GM12878 (cell line): Measurements from ENCODE around the gene ADK. TPM values are rescaled to one million over a fixed set of nuclear protein-coding genes. Genes with fewer than 3 reads are reported as not detected.

Experiments
- ATAC-seq: fragments of 200-7000 bp; cut with Tn5 transposase; 3 replicates; pipeline ENCODE4 v1.9.1; 2020; ENCODE audit warnings: mild to moderate bottlenecking, moderate library complexity
- BruUV-seq: library from RNA; stranded (reverse); fragments of 400-500 nt; replicated peaks from 2 replicates; lab custom pipeline; 2021; lab: Mats Ljungman, UMichigan
- CTCF ChIA-PET: fragments of 300-600 bp; sonication (Branson Sonifier 250); formaldehyde crosslinking; extraction: SDS; loops from one replicate; lab custom pipeline; 2021; ENCODE audit warnings: inconsistent platforms; lab: Yijun Ruan, JAX
- POLR2A ChIA-PET: fragments of 350-600 bp; formaldehyde crosslinking; extraction: SDS; loops from one replicate; lab custom pipeline; 2021; ENCODE audit warnings: inconsistent platforms; lab: Charles Lee
- RAD21 ChIA-PET: fragments of 300-600 bp; sonication (Branson Sonifier 250); formaldehyde crosslinking; loops from one replicate; lab custom pipeline; 2023; ENCODE audit warnings: antibody characterized with exemption; ENCODE audit not compliant: unreplicated experiment; lab: Charles Lee
- SMC1A ChIA-PET: fragments of 300-600 bp; sonication (Branson Sonifier 250); formaldehyde crosslinking; loops from one replicate; lab custom pipeline; 2023; ENCODE audit not compliant: unreplicated experiment, uncharacterized antibody; lab: Charles Lee
- DNase-seq: peaks from one replicate; pipeline ENCODE4 v3.0.0-alpha.2; 2011; ENCODE audit warnings: low read depth, low spot score
- FAIRE-seq: peaks from 3 replicates; lab custom pipeline; 2011; peaks lifted over from hg19 to GRCh38; lab: Jason Lieb, UNC
- H2AFZ ChIP-seq: 2 replicates; pipeline ENCODE4 v1.6.0; 2011; ENCODE audit warnings: low read depth, low read length, control low read depth; ENCODE audit not compliant: control insufficient read depth
- H3K27ac ChIP-seq: 2 replicates; pipeline ENCODE4 v1.5.1; 2011; ENCODE audit warnings: control low read depth; ENCODE audit not compliant: control insufficient read depth, insufficient read depth
- H3K27me3 ChIP-seq, 2 experiments: replicated peaks in 1 of 2; 2 replicates each; pipeline versions ENCODE4 v1.6.0 to v1.6.1; 2011; ENCODE audit warnings: low read length in 1 of 2; ENCODE audit not compliant: control insufficient read depth in 2 of 2, insufficient read depth in 2 of 2
- H3K36me3 ChIP-seq, 2 experiments: 2 replicates each; pipeline ENCODE4 v1.5.1; 2011; ENCODE audit warnings: low read length in 1 of 2; ENCODE audit not compliant: control insufficient read depth in 2 of 2, insufficient read depth in 2 of 2
- H3K4me1 ChIP-seq: 2 replicates; pipeline ENCODE4 v1.6.1; 2011; ENCODE audit warnings: mild to moderate bottlenecking, low read length, moderate library complexity, mixed read lengths; ENCODE audit not compliant: control insufficient read depth, insufficient read depth
- H3K4me2 ChIP-seq: 2 replicates; pipeline ENCODE4 v1.6.0; 2011; ENCODE audit warnings: control low read depth; ENCODE audit not compliant: control insufficient read depth, insufficient read depth
- H3K4me3 ChIP-seq: fragments of 200-600 bp; sonication (generic); 2 replicates; pipeline ENCODE4 v1.5.1; 2016
- H3K79me2 ChIP-seq: 2 replicates; pipeline ENCODE4 v1.6.0; 2011; ENCODE audit warnings: low read length; ENCODE audit not compliant: control insufficient read depth, insufficient read depth
- H3K9ac ChIP-seq: 2 replicates; pipeline ENCODE4 v1.8.0; 2011; ENCODE audit warnings: low read length, control low read depth, mixed read lengths; ENCODE audit not compliant: control insufficient read depth, insufficient read depth
- H3K9me3 ChIP-seq: replicated peaks from 3 replicates; pipeline ENCODE4 v1.5.1; 2011; ENCODE audit warnings: mild to moderate bottlenecking, low read length; ENCODE audit not compliant: control insufficient read depth, insufficient read depth
- H4K20me1 ChIP-seq: 2 replicates; pipeline ENCODE4 v1.6.0; 2011; ENCODE audit not compliant: control insufficient read depth, insufficient read depth
- E2F8 ChIP-seq: fragments of 450-650 bp; IDR thresholded peaks from 2 replicates; pipeline ENCODE4 v1.6.1; 2018; ENCODE audit warnings: mild to moderate bottlenecking, low read depth, moderate library complexity; ENCODE audit not compliant: partially characterized antibody
- WGBS: methylation state at CpG from one replicate; pipeline ENCODE4 v1.1.6; 2016; ENCODE audit warnings: low lambda C conversion rate; ENCODE audit not compliant: insufficient replicate concordance, insufficient coverage; ENCODE audit errors: missing lambda C conversion rate; 5-methylcytosine and 5-hydroxymethylcytosine counted together
- in situ Hi-C: fragments of 300-500 bp; cut with MboI; formaldehyde crosslinking; loops from 9 replicates; pipeline ENCODE4 v1.14.3; 2018; ENCODE audit warnings: mixed read lengths
- intact Hi-C: fragments of 100-400 bp; cut with micrococcal nuclease; formaldehyde crosslinking; loops from one replicate; pipeline ENCODE4 v1.14.2; 2022; ENCODE audit not compliant: unreplicated experiment
- polyA plus RNA-seq, 11 experiments: library from polyadenylated mRNA; depleted of rRNA in 4 of 11; unstranded in 6 of 11; stranded (reverse) in 5 of 11; fragments of >200 nt; fragmentation: Nextera tagmentation in 4 of 11; fragmentation: Illumina TruSeq in 1 of 11; extraction: Ambion mirVana in 4 of 11; extraction: Trizol in 1 of 11; gene quantifications; 1 replicate in 1 of 11; 2 replicates in 10 of 11; pipeline versions ENCODE4 v1.2.1 to v1.2.3, GENCODE V29; 2011 to 2016; ENCODE audit warnings: inconsistent platforms in 2 of 11, missing spikeins in 2 of 11, low read depth in 1 of 11
- total RNA-seq, 4 experiments: library from RNA; depleted of rRNA in 3 of 4; stranded (reverse); fragments of >200 nt in 3 of 4; fragmentation: Illumina TruSeq in 1 of 4; extraction: Trizol in 1 of 4; gene quantifications; 2 replicates each; pipeline versions ENCODE4 v1.2.1 to v1.2.3, GENCODE V29; 2013 to 2021
- TF ChIP-seq, protein P1 (sequence below): fragments of 450-650 bp; IDR thresholded peaks from 2 replicates; pipeline ENCODE4 v1.6.1; 2016; ENCODE audit warnings: mild to moderate bottlenecking

Gene ADK
- total and polyA plus RNA-seq, 10 of the 15 experiments (the other 5 are each of a cell fraction or from before 2014, with no cell fraction given), result 42.0 to 151 (median 81.6) TPM

GRCh38 chr10:74178042-74178791, 27.2 kb downstream of the ADK start:
- ChIA-PET POLR2A (interaction anchor here (0.6 to 3.8 kb wide), 8 partner anchors 9 to 680 kb away, joined by 3 to 40 read pairs (median 6); partner anchors contain the start of genes ADK and AP3M1), CTCF (interaction anchor here (0.7 to 1.4 kb wide), 8 partner anchors 10 to 37 kb away, joined by 3 to 4 read pairs (median 3); no protein-coding TSS in a partner anchor), SMC1A (interaction anchor here (0.7 to 3.6 kb wide), 13 partner anchors 9 to 805 kb away, joined by 3 to 35 read pairs (median 8); partner anchors contain the start of genes ADK and AP3M1), RAD21 (interaction anchor here (0.6 to 2.0 kb wide), 9 partner anchors 11 to 237 kb away, joined by 3 to 9 read pairs (median 3); no protein-coding TSS in a partner anchor)
- H3K4me2 ChIP-seq, result peak overlapping the region; percentile 86
- H3K27ac ChIP-seq, result no peak overlapping the region
- no peaks in the 10 kb centered on the region for H3K36me3 ChIP-seq
- ATAC-seq (no peak), DNase-seq (no peak), FAIRE-seq (no peak)
- in situ Hi-C loops (no loop called here), intact Hi-C loops (no loop called here)
- no TSS peak for BruUV-seq
- no peaks in the 10 kb centered on the region for H4K20me1 ChIP-seq
- H3K4me1 ChIP-seq, result peaks cover 33% of the 10 kb centered on the region
- no peaks in the 10 kb centered on the region for H3K9me3 ChIP-seq
- peaks cover 69% of the 10 kb centered on the region for H3K79me2 ChIP-seq
- no peak overlapping the region for H2AFZ ChIP-seq
- H3K9ac ChIP-seq, result no peak overlapping the region; the same call in 1 of the 2 replicates
- no peak for TF ChIP-seq E2F8
- TF ChIP-seq, protein P1, sequence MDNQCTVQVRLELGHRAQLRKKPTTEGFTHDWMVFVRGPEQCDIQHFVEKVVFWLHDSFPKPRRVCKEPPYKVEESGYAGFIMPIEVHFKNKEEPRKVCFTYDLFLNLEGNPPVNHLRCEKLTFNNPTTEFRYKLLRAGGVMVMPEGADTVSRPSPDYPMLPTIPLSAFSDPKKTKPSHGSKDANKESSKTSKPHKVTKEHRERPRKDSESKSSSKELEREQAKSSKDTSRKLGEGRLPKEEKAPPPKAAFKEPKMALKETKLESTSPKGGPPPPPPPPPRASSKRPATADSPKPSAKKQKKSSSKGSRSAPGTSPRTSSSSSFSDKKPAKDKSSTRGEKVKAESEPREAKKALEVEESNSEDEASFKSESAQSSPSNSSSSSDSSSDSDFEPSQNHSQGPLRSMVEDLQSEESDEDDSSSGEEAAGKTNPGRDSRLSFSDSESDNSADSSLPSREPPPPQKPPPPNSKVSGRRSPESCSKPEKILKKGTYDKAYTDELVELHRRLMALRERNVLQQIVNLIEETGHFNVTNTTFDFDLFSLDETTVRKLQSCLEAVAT, result peak; percentile 71
- H3K27me3 ChIP-seq, result no peaks in the 10 kb centered on the region
- 83% methylated on average over 5 of the region's 5 CpGs for WGBS
- peak overlapping the region; percentile 67 for H3K4me3 ChIP-seq
